Islet of Langerhans (tissue), 1 donor: ENCODE results near the gene SLC25A30.
"Not testable (repeated sequence)": the region's sequence is repeated elsewhere in the genome, so short reads cannot be mapped to it uniquely, and the experiment has no call there.

Experiments used
- FAIRE-seq: peaks from one replicate; lab custom pipeline; 2011; peaks lifted over from hg19 to GRCh38; lab: Jason Lieb, UNC

SLC25A30 gene

GRCh38 chr13:45391926-45392325, 26.2 kb downstream of the SLC25A30 start:
- FAIRE-seq: no peak

- not testable (repeated sequence) for FAIRE-seq
Measured at GRCh38 chr13:45391128-45391527, 27.0 kb downstream of the SLC25A30 start.

GRCh38 chr13:45390348-45390747, 27.8 kb downstream of the SLC25A30 start:
- FAIRE-seq: not testable (repeated sequence)

GRCh38 chr13:45388664-45389063, 29.5 kb downstream of the SLC25A30 start:
- FAIRE-seq: no peak

GRCh38 chr13:45386892-45387575, 31.1 kb downstream of the SLC25A30 start:
- FAIRE-seq: not testable (repeated sequence)

- no peak for FAIRE-seq
Measured at GRCh38 chr13:45385907-45386553, 32.1 kb downstream of the SLC25A30 start.

- FAIRE-seq: no peak
Measured at GRCh38 chr13:45385320-45385719, 32.9 kb downstream of the SLC25A30 start.

- FAIRE-seq: no peak
Measured at GRCh38 chr13:45384474-45385174, 33.5 kb downstream of the SLC25A30 start.

- not testable (repeated sequence) for FAIRE-seq
Measured at GRCh38 chr13:45382739-45383138, 35.4 kb downstream of the SLC25A30 start.

GRCh38 chr13:45381196-45381595, 37.0 kb downstream of the SLC25A30 start:
- no peak for FAIRE-seq

- not testable (repeated sequence) for FAIRE-seq
Measured at GRCh38 chr13:45380708-45381107, 37.5 kb downstream of the SLC25A30 start.

- FAIRE-seq: not testable (repeated sequence)
Measured at GRCh38 chr13:45379516-45379915, 38.7 kb downstream of the SLC25A30 start.

- FAIRE-seq: not testable (repeated sequence)
Measured at GRCh38 chr13:45378786-45379185, 39.4 kb downstream of the SLC25A30 start.

- not testable (repeated sequence) for FAIRE-seq
Measured at GRCh38 chr13:45377314-45377713, 40.9 kb downstream of the SLC25A30 start.

- not testable (repeated sequence) for FAIRE-seq
Measured at GRCh38 chr13:45376651-45377050, 41.5 kb downstream of the SLC25A30 start.

- FAIRE-seq: no peak
Measured at GRCh38 chr13:45374917-45375316, 43.3 kb downstream of the SLC25A30 start.

GRCh38 chr13:45373162-45373547, 45.0 kb downstream of the SLC25A30 start:
- FAIRE-seq: no peak

- no peak for FAIRE-seq
Measured at GRCh38 chr13:45372189-45373161, 45.7 kb downstream of the SLC25A30 start.

- no peak for FAIRE-seq
Measured at GRCh38 chr13:45370922-45371406, 47.2 kb downstream of the SLC25A30 start.

- no peak for FAIRE-seq
Measured at GRCh38 chr13:45369116-45369515, 49.1 kb downstream of the SLC25A30 start.

GRCh38 chr13:45368571-45368970, 49.6 kb downstream of the SLC25A30 start:
- no peak for FAIRE-seq

GRCh38 chr13:45368005-45368404, 50.2 kb downstream of the SLC25A30 start:
- no peak for FAIRE-seq
